ENCODE measurements around the gene PLD4. TPM values are rescaled to one million over a fixed set of nuclear protein-coding genes. Genes with fewer than 3 reads are reported as not detected.

Gene PLD4, protein sequence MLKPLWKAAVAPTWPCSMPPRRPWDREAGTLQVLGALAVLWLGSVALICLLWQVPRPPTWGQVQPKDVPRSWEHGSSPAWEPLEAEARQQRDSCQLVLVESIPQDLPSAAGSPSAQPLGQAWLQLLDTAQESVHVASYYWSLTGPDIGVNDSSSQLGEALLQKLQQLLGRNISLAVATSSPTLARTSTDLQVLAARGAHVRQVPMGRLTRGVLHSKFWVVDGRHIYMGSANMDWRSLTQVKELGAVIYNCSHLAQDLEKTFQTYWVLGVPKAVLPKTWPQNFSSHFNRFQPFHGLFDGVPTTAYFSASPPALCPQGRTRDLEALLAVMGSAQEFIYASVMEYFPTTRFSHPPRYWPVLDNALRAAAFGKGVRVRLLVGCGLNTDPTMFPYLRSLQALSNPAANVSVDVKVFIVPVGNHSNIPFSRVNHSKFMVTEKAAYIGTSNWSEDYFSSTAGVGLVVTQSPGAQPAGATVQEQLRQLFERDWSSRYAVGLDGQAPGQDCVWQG
- total RNA-seq (2022; extraction: Qiagen RNA extraction), result 0.09 to 0.26 TPM in 2 of 5 replicates, not detected in the others

DNA sequence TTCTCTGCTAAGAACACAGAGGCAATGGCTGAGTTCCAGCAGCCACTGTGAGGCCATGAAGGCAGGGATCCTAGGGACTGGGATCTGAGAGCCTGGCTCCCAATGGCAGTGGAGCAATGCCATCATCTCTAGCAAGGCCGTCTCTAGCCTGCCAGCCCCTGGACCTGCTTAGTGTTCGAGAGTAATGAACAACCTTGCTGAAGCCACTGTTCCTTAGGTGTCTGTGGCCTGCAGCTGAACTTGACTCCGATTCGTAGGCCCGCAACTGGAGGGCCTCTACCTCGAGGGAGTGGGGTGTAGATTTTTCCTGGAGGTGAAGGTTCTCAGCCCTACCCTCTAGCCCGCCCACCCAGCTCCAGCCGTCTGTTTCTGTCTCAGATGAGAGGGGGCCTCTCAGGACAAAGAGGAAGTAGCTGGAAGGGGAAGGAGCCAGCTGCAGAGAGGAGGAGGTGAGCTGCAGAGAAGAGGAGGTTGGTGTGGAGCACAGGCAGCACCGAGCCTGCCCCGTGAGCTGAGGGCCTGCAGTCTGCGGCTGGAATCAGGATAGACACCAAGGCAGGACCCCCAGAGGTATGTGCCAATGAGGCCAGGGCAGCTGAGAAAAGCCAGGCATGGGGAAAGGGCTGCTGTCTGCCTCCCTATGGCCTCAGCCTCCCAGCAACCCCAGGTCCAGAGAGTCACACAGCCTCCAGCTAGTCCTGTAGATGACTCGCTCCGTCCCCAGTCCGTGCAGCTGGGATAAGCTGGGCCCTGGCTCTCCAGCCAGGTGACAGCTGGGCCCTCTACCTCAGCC is at the start of gene PLD4:
Gene PLD4 (plus strand): TSS at position 459 of the 793 bp plus-strand sequence. CDS start 2,262 bp downstream, outside the sequence.

DNA sequence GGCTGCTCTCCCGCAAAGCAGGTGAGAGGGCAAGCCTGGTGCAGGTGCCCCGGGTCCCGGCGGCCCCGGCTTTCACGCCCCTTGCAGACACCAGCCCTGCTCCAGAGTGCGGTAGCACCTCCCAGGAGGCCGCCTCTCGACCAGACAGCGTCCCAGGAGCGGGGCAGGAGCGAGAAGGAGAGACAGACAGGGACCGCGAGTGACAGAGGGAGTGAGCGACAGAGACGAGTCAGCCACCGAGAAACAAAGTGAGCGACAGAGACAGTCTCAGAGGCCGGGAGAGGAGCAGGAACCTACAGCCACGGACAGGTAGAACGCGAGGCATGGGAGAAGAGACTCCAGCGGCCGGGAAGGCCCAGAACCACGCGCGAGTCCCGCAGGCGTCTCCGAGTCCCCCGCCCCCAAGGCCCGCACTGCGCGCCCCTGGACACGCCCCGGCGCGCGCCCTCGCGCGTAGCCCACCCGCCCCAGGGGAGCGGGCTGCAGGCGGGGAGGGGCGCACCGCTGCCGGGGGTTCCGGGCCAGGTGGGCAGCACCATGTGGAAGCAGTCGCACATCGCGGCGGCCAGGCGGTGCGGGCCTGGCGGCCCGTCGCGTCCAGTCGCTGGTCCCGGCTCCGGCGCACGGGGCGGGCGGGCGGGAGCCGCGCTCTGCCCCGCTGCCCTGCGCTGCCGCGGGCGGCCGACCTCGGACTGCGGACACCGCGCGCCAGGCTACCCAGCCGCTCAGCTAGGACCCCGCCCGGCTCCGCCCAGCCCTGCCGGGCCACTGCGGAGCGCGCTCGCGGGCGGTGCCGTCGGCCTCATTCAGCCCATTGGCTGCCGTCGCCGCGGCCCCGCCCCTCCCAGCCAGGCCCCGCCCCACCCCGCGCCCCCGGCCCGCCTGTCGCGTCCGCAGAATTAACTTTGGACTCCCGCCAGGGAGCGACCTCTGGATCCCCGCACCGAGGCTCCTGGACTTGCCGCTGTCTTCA is 53.3 kb downstream of the PLD4 start, which contains the start of gene AHNAK2:
Gene AHNAK2 (minus strand): TSS at position 694 of the 973 bp plus-strand sequence. CDS start 137 bp downstream, at position 557.

Other genes with a start within 250 kb of the PLD4 start
- gene INF2, start 235.3 kb upstream of the PLD4 start, total RNA-seq (2022; extraction: Qiagen RNA extraction), result 73.6 to 134 TPM (median 129 TPM) in 5 replicates
- 6.2 to 8.0 TPM (median 6.4 TPM) in 5 replicates for gene ADSS1, start 200.7 kb upstream of the PLD4 start, total RNA-seq (2022; extraction: Qiagen RNA extraction)
- 118 to 223 TPM (median 201 TPM) in 5 replicates for gene SIVA1, start 171.7 kb upstream of the PLD4 start, total RNA-seq (2022; extraction: Qiagen RNA extraction)
- 82.5 to 118 TPM (median 104 TPM) in 5 replicates for gene AKT1, start 129.1 kb upstream of the PLD4 start, total RNA-seq (2022; extraction: Qiagen RNA extraction)
- 2.3 to 3.3 TPM (median 3.1 TPM) in 5 replicates for gene ZBTB42, start 123.8 kb upstream of the PLD4 start, total RNA-seq (2022; extraction: Qiagen RNA extraction)
- 16.6 to 29.4 TPM (median 25.2 TPM) in 5 replicates for gene CEP170B, start 59.6 kb upstream of the PLD4 start, total RNA-seq (2022; extraction: Qiagen RNA extraction)
- 204 to 245 TPM (median 216 TPM) in 5 replicates for gene AHNAK2, start 53.5 kb downstream of the PLD4 start, total RNA-seq (2022; extraction: Qiagen RNA extraction)
- 13.9 to 17.3 TPM (median 16.7 TPM) in 5 replicates for gene CLBA1, start 60.9 kb downstream of the PLD4 start, total RNA-seq (2022; extraction: Qiagen RNA extraction)
- 43.4 to 55.1 TPM (median 53.2 TPM) in 5 replicates for gene CDCA4, start 96.2 kb downstream of the PLD4 start, total RNA-seq (2022; extraction: Qiagen RNA extraction)
- 0.40 to 0.70 TPM (median 0.56 TPM) in 5 replicates for gene GPR132, start 140.6 kb downstream of the PLD4 start, total RNA-seq (2022; extraction: Qiagen RNA extraction)
- 18.3 to 28.4 TPM (median 26.8 TPM) in 5 replicates for gene JAG2, start 243.9 kb downstream of the PLD4 start, total RNA-seq (2022; extraction: Qiagen RNA extraction)